MCF 10A (cell line): Measurements from ENCODE around the gene CCR9. TPM values are rescaled to one million over a fixed set of nuclear protein-coding genes. Genes with fewer than 3 reads are reported as not detected.

ENCODE experiments used
- BruUV-seq: library from RNA; stranded (reverse); fragments of 400-500 nt; replicated peaks from 2 replicates; lab custom pipeline; 2021; lab: Mats Ljungman, UMichigan
- CTCF ChIA-PET: fragments of 300-600 bp; sonication (Branson Sonifier 250); formaldehyde crosslinking; extraction: SDS; loops from one replicate; lab custom pipeline; 2021; ENCODE audit warnings: antibody characterized with exemption, inconsistent platforms; lab: Yijun Ruan, JAX
- POLR2A ChIA-PET: fragments of 300-600, 350-650 bp; sonication (Branson Sonifier 250); formaldehyde crosslinking; extraction: SDS; loops from one replicate; lab custom pipeline; 2020; ENCODE audit warnings: antibody characterized with exemption, inconsistent platforms; lab: Yijun Ruan, JAX
- DNase-seq: peaks from one replicate; pipeline ENCODE4 v3.0.0-alpha.2; 2018; ENCODE audit not compliant: unreplicated experiment
- H3K27ac Mint-ChIP-seq: one replicate; pipeline ENCODE4 v1.8.0; 2022; ENCODE audit warnings: mild to moderate bottlenecking, low read depth, mixed read lengths; ENCODE audit not compliant: unreplicated experiment
- H3K27me3 Mint-ChIP-seq: one replicate; pipeline ENCODE4 v1.8.0; 2022; ENCODE audit warnings: mixed read lengths; ENCODE audit not compliant: insufficient read depth, unreplicated experiment
- H3K36me3 Mint-ChIP-seq: one replicate; pipeline ENCODE4 v1.8.0; 2022; ENCODE audit warnings: mild to moderate bottlenecking, moderate library complexity, mixed read lengths; ENCODE audit not compliant: insufficient read depth, unreplicated experiment
- H3K4me1 Mint-ChIP-seq: one replicate; pipeline ENCODE4 v1.8.0; 2022; ENCODE audit warnings: mixed read lengths; ENCODE audit not compliant: insufficient read depth, unreplicated experiment
- H3K4me3 Mint-ChIP-seq: one replicate; pipeline ENCODE4 v1.8.0; 2022; ENCODE audit warnings: mild to moderate bottlenecking, moderate library complexity, mixed read lengths; ENCODE audit not compliant: unreplicated experiment
- H3K9me3 Mint-ChIP-seq: one replicate; pipeline ENCODE4 v1.8.0; 2022; ENCODE audit warnings: mixed read lengths; ENCODE audit not compliant: unreplicated experiment
- CTCF ChIP-seq: fragments of 200-600 bp; IDR thresholded peaks from one replicate; pipeline ENCODE4 v1.8.0; 2022; ENCODE audit warnings: antibody characterized with exemption, mild to moderate bottlenecking; ENCODE audit not compliant: unreplicated experiment
- intact Hi-C: fragments of 100-400 bp; cut with micrococcal nuclease; formaldehyde crosslinking; loops from 2 replicates; pipeline ENCODE4 v1.14.1; 2022
- total RNA-seq: library from RNA; stranded (reverse); gene quantifications from 2 replicates; pipeline ENCODE4 v1.2.3, GENCODE V29; 2022

The CCR9 gene
- total RNA-seq, 1 experiment from 2014 or later = not detected

GRCh38 chr3:45874677-45875346, 11.5 kb upstream of the CCR9 start:
- H3K27me3 Mint-ChIP-seq = peaks cover 24% of the 10 kb centered on the region
- no TSS peak for BruUV-seq
- POLR2A ChIA-PET = no interaction called here
- TF ChIP-seq CTCF = no peak
- intact Hi-C loops = no loop called here
- no peak overlapping the region for H3K4me3 Mint-ChIP-seq
- H3K4me1 Mint-ChIP-seq = no peaks in the 10 kb centered on the region
- H3K9me3 Mint-ChIP-seq = no peaks in the 10 kb centered on the region
- DNase-seq = no peak
- no peaks in the 10 kb centered on the region for H3K36me3 Mint-ChIP-seq
- H3K27ac Mint-ChIP-seq = no peak overlapping the region
- CTCF ChIA-PET = interaction anchor here (0.6 kb wide), 1 partner anchor 38 kb away, joined by 3 read pairs; no protein-coding TSS in a partner anchor

- H3K9me3 Mint-ChIP-seq = no peaks in the 10 kb centered on the region
Measured at GRCh38 chr3:45878124-45878523, 8.2 kb upstream of the CCR9 start.

GRCh38 chr3:45880725-45881077, 5.6 kb upstream of the CCR9 start:
- Mint-ChIP-seq H3K27ac (no peak overlapping the region), H3K27me3 (peaks cover 8% of the 10 kb centered on the region)
- CTCF ChIA-PET = interaction anchor here (0.7 kb wide), 1 partner anchor 23 kb away, joined by 3 read pairs; no protein-coding TSS in a partner anchor

More at GRCh38 chr3:45878124-45878523, 8.2 kb upstream of the CCR9 start:
- Mint-ChIP-seq H3K4me1 (peaks cover 8% of the 10 kb centered on the region), H3K4me3 (no peak overlapping the region), H3K27ac (no peak overlapping the region), H3K36me3 (no peaks in the 10 kb centered on the region), H3K27me3 (no peaks in the 10 kb centered on the region)
- BruUV-seq = no TSS peak
- ChIA-PET CTCF (interaction anchor here (0.5 kb wide), 1 partner anchor 23 kb away, joined by 3 read pairs; no protein-coding TSS in a partner anchor), POLR2A (interaction anchor here (0.7 kb wide), 1 partner anchor 118 kb away, joined by 3 read pairs; no protein-coding TSS in a partner anchor)
- TF ChIP-seq CTCF = no peak
- intact Hi-C loops = no loop called here
- no peak for DNase-seq

More at GRCh38 chr3:45880725-45881077, 5.6 kb upstream of the CCR9 start:
- DNase-seq = no peak
- TF ChIP-seq CTCF = no peak
- Mint-ChIP-seq H3K36me3 (no peaks in the 10 kb centered on the region), H3K9me3 (no peaks in the 10 kb centered on the region), H3K4me1 (peaks cover 8% of the 10 kb centered on the region), H3K4me3 (no peak overlapping the region)
- intact Hi-C loops = no loop called here
- no TSS peak for BruUV-seq
- POLR2A ChIA-PET = no interaction called here
